IMR-90 (cell line): Measurements from ENCODE around the gene BRIP1. TPM values are rescaled to one million over a fixed set of nuclear protein-coding genes. Genes with fewer than 3 reads are reported as not detected.

Experiments
- ATAC-seq: fragments of 200-7000 bp; cut with Tn5 transposase; 2 replicates; pipeline ENCODE4 v1.9.1; 2020; ENCODE audit warnings: low read depth, mild to moderate bottlenecking, moderate library complexity
- BruUV-seq: library from RNA; stranded (reverse); fragments of 400-500 nt; replicated peaks from 2 replicates; lab custom pipeline; 2021; lab: Mats Ljungman, UMichigan
- CTCF ChIA-PET: fragments of 300-600 bp; formaldehyde crosslinking; extraction: SDS; loops from one replicate; lab custom pipeline; 2021; ENCODE audit warnings: antibody characterized with exemption; lab: Yijun Ruan, JAX
- POLR2A ChIA-PET: fragments of 300-600 bp; sonication (Branson Sonifier 250); formaldehyde crosslinking; loops from one replicate; lab custom pipeline; 2022; ENCODE audit warnings: antibody characterized with exemption; ENCODE audit not compliant: unreplicated experiment; lab: Charles Lee
- DNase-seq: peaks from one replicate; pipeline ENCODE4 v3.0.0; 2013
- H2AFZ ChIP-seq: replicated peaks from 2 replicates; pipeline ENCODE3; 2013; ENCODE audit warnings: low read length, mild to moderate bottlenecking; ENCODE audit not compliant: poor library complexity
- H2AK5ac ChIP-seq: 2 replicates; pipeline ENCODE4 v1.6.1; 2013; ENCODE audit warnings: low read depth, low read length, inconsistent platforms
- H2AK9ac ChIP-seq: replicated peaks from 2 replicates; pipeline ENCODE3; 2013; ENCODE audit warnings: mild to moderate bottlenecking, low read depth, low read length, moderate library complexity; ENCODE audit not compliant: poor library complexity
- H2BK120ac ChIP-seq: 2 replicates; pipeline ENCODE4 v1.6.1; 2013; ENCODE audit warnings: low read depth, low read length, inconsistent platforms
- H2BK15ac ChIP-seq: 3 replicates; pipeline ENCODE4 v1.6.1; 2013; ENCODE audit warnings: low read depth, low read length, inconsistent platforms
- H2BK20ac ChIP-seq: 2 replicates; pipeline ENCODE4 v1.6.1; 2013; ENCODE audit warnings: low read depth, mild to moderate bottlenecking, inconsistent platforms, low read length, moderate library complexity
- H2BK5ac ChIP-seq: 2 replicates; pipeline ENCODE4 v1.6.1; 2013; ENCODE audit warnings: mild to moderate bottlenecking, low read depth, low read length, inconsistent platforms; ENCODE audit not compliant: poor library complexity, severe bottlenecking
- H3K14ac ChIP-seq: replicated peaks from 2 replicates; pipeline ENCODE4 v1.6.1; 2013; ENCODE audit warnings: low read depth, low read length, inconsistent platforms
- H3K18ac ChIP-seq: 2 replicates; pipeline ENCODE4 v1.6.1; 2013; ENCODE audit warnings: low read depth, low read length, control low read depth
- H3K23ac ChIP-seq: 2 replicates; pipeline ENCODE4 v1.6.1; 2013; ENCODE audit warnings: low read depth, low read length, inconsistent platforms
- H3K27ac ChIP-seq: 2 replicates; pipeline ENCODE4 v1.5.1; 2013; ENCODE audit warnings: mild to moderate bottlenecking, control low read depth, low read length; ENCODE audit not compliant: insufficient read depth
- H3K27me3 ChIP-seq: 2 replicates; pipeline ENCODE4 v1.6.1; 2013; ENCODE audit warnings: low read length; ENCODE audit not compliant: control insufficient read depth, insufficient read depth
- H3K36me3 ChIP-seq: 2 replicates; pipeline ENCODE4 v1.6.1; 2013; ENCODE audit warnings: low read length, mixed read lengths; ENCODE audit not compliant: control insufficient read depth, insufficient read depth
- H3K4ac ChIP-seq: 2 replicates; pipeline ENCODE4 v1.6.1; 2013; ENCODE audit warnings: low read depth, low read length, inconsistent platforms
- H3K4me1 ChIP-seq: 2 replicates; pipeline ENCODE4 v1.6.1; 2013; ENCODE audit warnings: low read length, mixed read lengths; ENCODE audit not compliant: control insufficient read depth, insufficient read depth
- H3K4me2 ChIP-seq: 2 replicates; pipeline ENCODE4 v1.6.1; 2013; ENCODE audit warnings: low read depth, mild to moderate bottlenecking, control low read depth, low read length, moderate library complexity
- H3K4me3 ChIP-seq: 2 replicates; pipeline ENCODE4 v1.5.1; 2013; ENCODE audit warnings: low read depth, mild to moderate bottlenecking, control low read depth, low read length, moderate library complexity; ENCODE audit not compliant: insufficient read depth
- H3K56ac ChIP-seq: 2 replicates; pipeline ENCODE4 v1.6.1; 2013; ENCODE audit warnings: low read length, inconsistent platforms; ENCODE audit not compliant: insufficient read depth; ENCODE audit errors: extremely low read depth
- H3K79me1 ChIP-seq, 2 experiments: 2 replicates each; pipeline ENCODE4 v1.6.1; 2013; ENCODE audit warnings: low read length in 2 of 2, inconsistent platforms in 1 of 2, low read depth in 1 of 2
- H3K9ac ChIP-seq: 2 replicates; pipeline ENCODE4 v1.6.1; 2013; ENCODE audit warnings: low read depth, low read length, control low read depth
- H3K9me1 ChIP-seq: 2 replicates; pipeline ENCODE4 v1.6.1; 2013; ENCODE audit warnings: low read length, inconsistent platforms; ENCODE audit not compliant: insufficient read depth
- H3K9me3 ChIP-seq: 2 replicates; pipeline ENCODE4 v1.6.1; 2013; ENCODE audit warnings: low read length; ENCODE audit not compliant: control insufficient read depth, insufficient read depth
- H4K20me1 ChIP-seq: 2 replicates; pipeline ENCODE4 v1.6.1; 2013; ENCODE audit warnings: low read length, inconsistent platforms; ENCODE audit not compliant: insufficient read depth
- H4K5ac ChIP-seq: 2 replicates; pipeline ENCODE4 v1.6.1; 2013; ENCODE audit warnings: mild to moderate bottlenecking, low read depth, low read length, control low read depth
- H4K8ac ChIP-seq, 2 experiments: 2 replicates each; pipeline ENCODE4 v1.6.1; 2013; ENCODE audit warnings: low read depth in 2 of 2, low read length in 2 of 2, control low read depth in 1 of 2, inconsistent platforms in 1 of 2
- H4K91ac ChIP-seq: 2 replicates; pipeline ENCODE4 v1.6.1; 2013; ENCODE audit warnings: low read depth, low read length, inconsistent platforms; ENCODE audit not compliant: insufficient read depth
- BHLHE40 ChIP-seq: fragments of 150-350 bp; IDR thresholded peaks from 2 replicates; pipeline ENCODE4 v1.6.1; 2016; ENCODE audit warnings: mild to moderate bottlenecking, low read depth, low read length
- CHD1 ChIP-seq: IDR thresholded peaks from 2 replicates; pipeline ENCODE4 v1.6.1; 2012; ENCODE audit warnings: low read depth, low read length, improper control_type of control experiment
- MXI1 ChIP-seq: IDR thresholded peaks from 2 replicates; pipeline ENCODE4 v1.6.1; 2012; ENCODE audit warnings: low read depth, mild to moderate bottlenecking, low read length, moderate library complexity, borderline replicate concordance
- NFE2L2 ChIP-seq: fragments of 150-350 bp; IDR thresholded peaks from 2 replicates; pipeline ENCODE4 v1.6.1; 2016; ENCODE audit warnings: low read depth, mild to moderate bottlenecking, low read length
- RAD21 ChIP-seq: IDR thresholded peaks from 2 replicates; pipeline ENCODE4 v1.6.1; 2012; ENCODE audit warnings: low read length, improper control_type of control experiment
- RFX5 ChIP-seq: IDR thresholded peaks from 2 replicates; pipeline ENCODE4 v1.8.0; 2012; ENCODE audit warnings: low read depth, mild to moderate bottlenecking, low read length, moderate library complexity
- WGBS, 2 experiments: methylation state at CpG; one replicate each; pipeline versions ENCODE4 v1.1.5 to v1.1.7; 2013; ENCODE audit warnings: missing lambda C conversion rate in 2 of 2; ENCODE audit not compliant: insufficient read length in 1 of 2; ENCODE audit errors: extremely low coverage in 2 of 2; 5-methylcytosine and 5-hydroxymethylcytosine counted together
- dilution Hi-C: fragments of 300-500 bp; cut with HindIII; formaldehyde crosslinking; loops from one replicate; pipeline ENCODE4 v1.14.3; 2018; ENCODE audit warnings: low sequenced_read_pairs; ENCODE audit not compliant: unreplicated experiment
- in situ Hi-C: fragments of 300-500 bp; cut with MboI; formaldehyde crosslinking; loops from 3 replicates; pipeline ENCODE4 v1.14.3; 2019; ENCODE audit warnings: low sequenced_read_pairs, inconsistent platforms, mixed read lengths
- intact Hi-C: fragments of 100-400 bp; cut with micrococcal nuclease; formaldehyde crosslinking; loops from 2 replicates; pipeline ENCODE4 v1.10.0; 2022
- polyA plus RNA-seq, 3 experiments: library from polyadenylated mRNA; depleted of rRNA; stranded (reverse); fragments of >200 nt; gene quantifications; 2 replicates each; pipeline ENCODE4 v1.2.3, GENCODE V29; 2012; ENCODE audit warnings: low replicate concordance in 1 of 3
- total RNA-seq: library from RNA; depleted of rRNA; stranded (reverse); fragments of >200 nt; gene quantifications from 2 replicates; pipeline ENCODE4 v1.2.3, GENCODE V29; 2012
- TF ChIP-seq, protein P1 (sequence below): fragments of 150-350 bp; IDR thresholded peaks from 2 replicates; pipeline ENCODE4 v1.6.1; 2017; ENCODE audit warnings: mild to moderate bottlenecking, antibody characterized with exemption, low read length, low read depth

The BRIP1 gene
- total and polyA plus RNA-seq, 2 of the 4 experiments (the other 2 are of a cell fraction), result 6.1 to 19.7 TPM

GRCh38 chr17:61795546-61795945 lies 67.8 kb downstream of the BRIP1 start:
- ATAC-seq, result no peak
- no peak for DNase-seq
- H3K9ac ChIP-seq, result no peak overlapping the region
- no peak overlapping the region for H2BK20ac ChIP-seq
- POLR2A ChIA-PET, result no interaction called here
- H4K91ac ChIP-seq, result no peak overlapping the region
- no peaks in the 10 kb centered on the region; the same call in 1 of the 2 replicates for H3K36me3 ChIP-seq
- H3K79me1 ChIP-seq, result peaks cover 3% of the 10 kb centered on the region in 2 experiments; a peak in 2 of 4 replicates
- no peak overlapping the region for H2AK5ac ChIP-seq
- H2AFZ ChIP-seq, result no peak overlapping the region
- H3K9me3 ChIP-seq, result no peaks in the 10 kb centered on the region
- H3K56ac ChIP-seq, result no peak overlapping the region
- in situ Hi-C loops (no loop called here), dilution Hi-C loops (no loop called here), intact Hi-C loops (no loop called here)
- H4K8ac ChIP-seq, result no peak overlapping the region
- peaks cover 3% of the 10 kb centered on the region; the same call in 1 of the 2 replicates for H3K9me1 ChIP-seq
- no peaks in the 10 kb centered on the region for H4K20me1 ChIP-seq
- no peak overlapping the region for H2BK120ac ChIP-seq
- no CpG with 5 or more reads among the region's 2 CpGs for WGBS, 2 experiments
- H2BK15ac ChIP-seq, result no peak overlapping the region
- H2BK5ac ChIP-seq, result no peak overlapping the region
- H3K4me3 ChIP-seq, result no peak overlapping the region
- no peak overlapping the region for H3K23ac ChIP-seq
- H2AK9ac ChIP-seq, result no peak overlapping the region
- TF ChIP-seq MXI1 (no peak), NFE2L2 (no peak), CHD1 (no peak), RAD21 (no peak), BHLHE40 (no peak), RFX5 (no peak)
- TF ChIP-seq, protein P1, sequence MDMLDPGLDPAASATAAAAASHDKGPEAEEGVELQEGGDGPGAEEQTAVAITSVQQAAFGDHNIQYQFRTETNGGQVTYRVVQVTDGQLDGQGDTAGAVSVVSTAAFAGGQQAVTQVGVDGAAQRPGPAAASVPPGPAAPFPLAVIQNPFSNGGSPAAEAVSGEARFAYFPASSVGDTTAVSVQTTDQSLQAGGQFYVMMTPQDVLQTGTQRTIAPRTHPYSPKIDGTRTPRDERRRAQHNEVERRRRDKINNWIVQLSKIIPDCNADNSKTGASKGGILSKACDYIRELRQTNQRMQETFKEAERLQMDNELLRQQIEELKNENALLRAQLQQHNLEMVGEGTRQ, result no peak
- no peaks in the 10 kb centered on the region for H3K4me1 ChIP-seq
- no peak overlapping the region for H3K18ac ChIP-seq
- H3K4ac ChIP-seq, result no peak overlapping the region
- no TSS peak for BruUV-seq
- no peak overlapping the region for H3K14ac ChIP-seq
- H4K5ac ChIP-seq, result no peak overlapping the region
- no peak overlapping the region for H3K4me2 ChIP-seq
- no peak overlapping the region for H3K27ac ChIP-seq
- no peaks in the 10 kb centered on the region for H3K27me3 ChIP-seq
- CTCF ChIA-PET, result no interaction called here
